Neural progenitor cell (in vitro differentiated cells): ENCODE measurements around the gene CST11.

Experiments used
- EZH2 ChIP-seq: fragments of 200-600 bp; sonication (generic); IDR thresholded peaks from 2 replicates; pipeline ENCODE4 v1.6.1; 2017; ENCODE audit warnings: antibody characterized with exemption, mild to moderate bottlenecking, moderate library complexity
- EZH2phosphoT487 ChIP-seq: fragments of 200-600 bp; sonication (generic); IDR thresholded peaks from 2 replicates; pipeline ENCODE4 v1.6.1; 2017; ENCODE audit warnings: antibody characterized with exemption
- TF ChIP-seq, protein P1 (sequence below): fragments of 200-600 bp; sonication (generic); IDR thresholded peaks from 2 replicates; pipeline ENCODE4 v1.5.1; 2017; ENCODE audit warnings: antibody characterized with exemption, mild to moderate bottlenecking

DNA sequence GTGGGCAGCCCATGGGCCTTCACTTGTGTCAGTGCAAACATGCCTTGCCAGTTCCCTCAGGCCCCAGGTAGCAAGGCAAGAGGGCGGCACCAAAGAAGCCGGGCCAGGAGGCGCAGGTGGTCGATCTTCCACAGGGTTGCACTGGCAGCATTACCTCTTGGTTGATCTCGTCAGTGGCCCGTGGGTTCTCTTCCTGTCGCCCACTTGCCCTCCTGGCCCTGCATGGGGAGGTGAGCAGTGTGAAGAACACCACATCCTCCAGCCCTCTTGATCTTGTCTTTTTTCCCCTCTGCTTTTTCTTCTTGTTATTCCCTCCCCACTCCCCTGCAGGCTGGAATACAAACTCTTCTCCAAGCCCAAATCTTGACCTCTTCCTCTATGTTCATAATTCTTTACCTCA lies 3.0 kb upstream of the CST11 start:
- TF ChIP-seq, protein P1, sequence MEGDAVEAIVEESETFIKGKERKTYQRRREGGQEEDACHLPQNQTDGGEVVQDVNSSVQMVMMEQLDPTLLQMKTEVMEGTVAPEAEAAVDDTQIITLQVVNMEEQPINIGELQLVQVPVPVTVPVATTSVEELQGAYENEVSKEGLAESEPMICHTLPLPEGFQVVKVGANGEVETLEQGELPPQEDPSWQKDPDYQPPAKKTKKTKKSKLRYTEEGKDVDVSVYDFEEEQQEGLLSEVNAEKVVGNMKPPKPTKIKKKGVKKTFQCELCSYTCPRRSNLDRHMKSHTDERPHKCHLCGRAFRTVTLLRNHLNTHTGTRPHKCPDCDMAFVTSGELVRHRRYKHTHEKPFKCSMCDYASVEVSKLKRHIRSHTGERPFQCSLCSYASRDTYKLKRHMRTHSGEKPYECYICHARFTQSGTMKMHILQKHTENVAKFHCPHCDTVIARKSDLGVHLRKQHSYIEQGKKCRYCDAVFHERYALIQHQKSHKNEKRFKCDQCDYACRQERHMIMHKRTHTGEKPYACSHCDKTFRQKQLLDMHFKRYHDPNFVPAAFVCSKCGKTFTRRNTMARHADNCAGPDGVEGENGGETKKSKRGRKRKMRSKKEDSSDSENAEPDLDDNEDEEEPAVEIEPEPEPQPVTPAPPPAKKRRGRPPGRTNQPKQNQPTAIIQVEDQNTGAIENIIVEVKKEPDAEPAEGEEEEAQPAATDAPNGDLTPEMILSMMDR: no peak
- no peak for TF ChIP-seq EZH2phosphoT487
- TF ChIP-seq EZH2: no peak
